Endothelial cell of umbilical vein (primary cell): Measurements from ENCODE around the gene SLC2A6. TPM values are rescaled to one million over a fixed set of nuclear protein-coding genes. Genes with fewer than 3 reads are reported as not detected.
A peak's percentile ranks its signal among the peaks of the same experiment; 100 is the strongest.

Experiments used
- Bru-seq: library from RNA; stranded (reverse); fragments of 400-500 nt; gene quantifications from one replicate; lab custom pipeline; 2021; lab: Mats Ljungman, UMichigan
- BruChase-seq, 2 experiments: library from RNA; stranded (reverse); fragments of 400-500 nt; gene quantifications; one replicate each; lab custom pipeline; 2021; lab: Mats Ljungman, UMichigan
- BruUV-seq: library from RNA; stranded (reverse); fragments of 400-500 nt; replicated peaks from 2 replicates; lab custom pipeline; 2021; lab: Mats Ljungman, UMichigan
- CTCF ChIA-PET: fragments of 300-600, 350-600 bp; sonication (Branson Sonifier 250); formaldehyde crosslinking; loops from one replicate; lab custom pipeline; 2021; ENCODE audit warnings: antibody characterized with exemption, inconsistent platforms; lab: Charles Lee
- POLR2A ChIA-PET: fragments of 300-600, 350-600 bp; sonication (Branson Sonifier 250); formaldehyde crosslinking; loops from one replicate; lab custom pipeline; 2021; ENCODE audit warnings: antibody characterized with exemption, inconsistent platforms; lab: Charles Lee
- DNase-seq: peaks from one replicate; pipeline ENCODE4 v3.0.0-alpha.2; 2011; ENCODE audit warnings: low read depth, low spot score
- FAIRE-seq: peaks from 2 replicates; lab custom pipeline; 2011; peaks lifted over from hg19 to GRCh38; lab: Jason Lieb, UNC
- H2AFZ ChIP-seq: 2 replicates; pipeline ENCODE4 v1.6.0; 2012; ENCODE audit warnings: low read depth, low read length, control low read depth, inconsistent platforms
- H3K27ac ChIP-seq: 2 replicates; pipeline ENCODE4 v1.5.1; 2011; ENCODE audit warnings: low read depth, mild to moderate bottlenecking, control low read depth, low read length, moderate library complexity; ENCODE audit not compliant: insufficient read depth
- H3K27me3 ChIP-seq, 2 experiments: 2 replicates each; pipeline versions ENCODE4 v1.6.0 to v1.6.1; 2011; ENCODE audit warnings: low read length in 2 of 2, mixed read lengths in 1 of 2; ENCODE audit not compliant: control insufficient read depth in 2 of 2, insufficient read depth in 2 of 2
- H3K36me3 ChIP-seq, 2 experiments: 2 replicates in 1 of 2; 3 replicates in 1 of 2; pipeline ENCODE4 v1.5.1; 2011; ENCODE audit warnings: low read length in 2 of 2, mild to moderate bottlenecking in 1 of 2, moderate library complexity in 1 of 2; ENCODE audit not compliant: control insufficient read depth in 2 of 2, insufficient read depth in 2 of 2; ENCODE audit errors: extremely low read depth in 1 of 2
- H3K4me1 ChIP-seq: 3 replicates; pipeline ENCODE4 v1.5.1; 2011; ENCODE audit warnings: mild to moderate bottlenecking, low read length; ENCODE audit not compliant: control insufficient read depth, insufficient read depth; ENCODE audit errors: extremely low read depth
- H3K4me2 ChIP-seq: 2 replicates; pipeline ENCODE4 v1.6.1; 2011; ENCODE audit warnings: low read length, control low read depth, mixed read lengths; ENCODE audit not compliant: insufficient read depth
- H3K4me3 ChIP-seq, 3 experiments: fragments of 200-600 bp in 1 of 3; sonication (generic), shearing (Covaris generic) in 1 of 3; replicated peaks in 1 of 3; 2 replicates each; pipeline ENCODE4 v1.5.1; 2011 to 2016; ENCODE audit warnings: control low read depth in 3 of 3, low read length in 3 of 3, mild to moderate bottlenecking in 2 of 3, inconsistent platforms in 1 of 3, low read depth in 1 of 3, moderate library complexity in 1 of 3; ENCODE audit not compliant: insufficient read depth in 1 of 3
- H3K79me2 ChIP-seq: 2 replicates; pipeline ENCODE4 v1.6.0; 2012; ENCODE audit warnings: low read length, inconsistent platforms; ENCODE audit not compliant: control insufficient read depth, insufficient read depth
- H3K9ac ChIP-seq: replicated peaks from 2 replicates; pipeline ENCODE3; 2011; ENCODE audit warnings: low read length, control low read depth; ENCODE audit not compliant: insufficient read depth; ENCODE audit errors: extremely low read depth
- H3K9me1 ChIP-seq: replicated peaks from 3 replicates; pipeline ENCODE4 v1.6.0; 2011; ENCODE audit warnings: mild to moderate bottlenecking, low read length; ENCODE audit not compliant: control insufficient read depth, insufficient read depth; ENCODE audit errors: extremely low read depth
- H3K9me3 ChIP-seq: replicated peaks from 2 replicates; pipeline ENCODE4 v1.5.1; 2012; ENCODE audit warnings: low read length, inconsistent platforms; ENCODE audit not compliant: control insufficient read depth, insufficient read depth
- H4K20me1 ChIP-seq: replicated peaks from 2 replicates; pipeline ENCODE3; 2011; ENCODE audit warnings: mild to moderate bottlenecking, low read length; ENCODE audit not compliant: control insufficient read depth, insufficient read depth; ENCODE audit errors: extremely low read depth
- CTCF ChIP-seq, 2 donors: IDR thresholded peaks; 1 replicate in 1 of 2; 2 replicates in 1 of 2; pipeline ENCODE4 v1.5.1; 2011; ENCODE audit warnings: low read length in 2 of 2, mild to moderate bottlenecking in 2 of 2, moderate library complexity in 2 of 2, control low read depth in 1 of 2, inconsistent platforms in 1 of 2, low read depth in 1 of 2; ENCODE audit not compliant: insufficient read depth in 1 of 2; ENCODE audit errors: extremely low read depth in 1 of 2
- POLR2A ChIP-seq: IDR thresholded peaks from 2 replicates; pipeline ENCODE4 v1.6.1; 2012; ENCODE audit warnings: low read depth, mild to moderate bottlenecking, control low read depth, low read length
- POLR2AphosphoS5 ChIP-seq: IDR thresholded peaks from 2 replicates; pipeline ENCODE4 v1.6.1; 2012; ENCODE audit warnings: low read depth, mild to moderate bottlenecking, control low read depth, low read length, moderate library complexity; ENCODE audit not compliant: insufficient read depth
- dilution Hi-C: fragments of 300-500 bp; cut with MboI; formaldehyde crosslinking; loops from one replicate; pipeline ENCODE4 v1.15.0; 2019; ENCODE audit warnings: low sequenced_read_pairs; ENCODE audit not compliant: extremely low pct_ligation_motif_present
- intact Hi-C: fragments of 100-400 bp; cut with micrococcal nuclease; formaldehyde crosslinking; loops from one replicate; pipeline ENCODE4 v1.10.0; 2022
- long read RNA-seq: library from polyadenylated mRNA; stranded (forward); transcript quantifications from one replicate; pipeline ENCODE4 v2.0.0, GENCODE V29; 2021
- polyA minus RNA-seq, 3 experiments: library from RNA; depleted of rRNA, polyadenylated mRNA; stranded (reverse); fragments of >200 nt; gene quantifications; 1 replicate in 1 of 3; 2 replicates in 2 of 3; pipeline ENCODE4 v1.2.3, GENCODE V29; 2011
- polyA plus RNA-seq, 4 experiments: library from polyadenylated mRNA; depleted of rRNA in 3 of 4; stranded (reverse) in 3 of 4; unstranded in 1 of 4; fragments of >200 nt; gene quantifications; 2 replicates each; pipeline versions ENCODE4 v1.2.1 to v1.2.3, GENCODE V29; 2011 to 2012; ENCODE audit warnings: missing spikeins in 1 of 4
- total RNA-seq: library from RNA; stranded (reverse); gene quantifications from 2 replicates; pipeline ENCODE4 v1.2.3, GENCODE V29; 2021

Gene SLC2A6
- 35.7 and 39.0 TPM in 2 replicates for total RNA-seq
- 39.6 and 56.1 TPM in 2 replicates for polyA plus RNA-seq
- polyA plus RNA-seq (2011; cell fraction: cytosol; rRNA removed), result 22.2 and 35.3 TPM in 2 replicates
- 30.6 and 37.6 TPM in 2 replicates for polyA plus RNA-seq (2011; cell fraction: nucleus; rRNA removed)
- 28.1 and 30.1 TPM in 2 replicates for polyA plus RNA-seq (2012)
- polyA minus RNA-seq, result 28.7 and 32.0 TPM in 2 replicates
- 19.4 TPM for polyA minus RNA-seq (2011; cell fraction: cytosol; rRNA and poly(A)+ RNA removed)
- 23.5 and 30.4 TPM in 2 replicates for polyA minus RNA-seq (2011; cell fraction: nucleus; rRNA and poly(A)+ RNA removed)
- Bru-seq, nascent RNA, result percentile 62 among the genes with signal in this experiment
- BruChase-seq, experiment 1, labeled RNA remaining after a 6-hour chase, result percentile 57 among the genes with signal in this experiment
- percentile 54 among the genes with signal in this experiment for BruChase-seq, experiment 2, labeled RNA remaining after a 2-hour chase
- long read RNA-seq, transcript SLC2A6-202 (10 exons, 2,528 nt), result major isoform, 87 of 169 reads
- long read RNA-seq, transcript SLC2A6-201 (9 exons, 2,301 nt), result minor isoform, 22 of 169 reads
- long read RNA-seq, partial matches to known transcripts, result 26 of 169 reads
- long read RNA-seq, other reads (novel, unspliced or antisense), result 34 of 169 reads

GRCh38 chr9:133478851-133479711 is at the start of gene SLC2A6:
Gene SLC2A6, minus strand, starts transcription at chr9:133479099. Its CDS starts 40 bp downstream, at chr9:133479059.
- peaks cover 3 to 18% of the 10 kb centered on the region in 2 experiments for H3K36me3 ChIP-seq
- H3K4me3 ChIP-seq, result peak within 1 kb of the TSS; percentile 50 to 73 (median 69)
- peak; percentile 78 for DNase-seq
- no peaks in the 10 kb centered on the region for H3K9me3 ChIP-seq
- H3K4me1 ChIP-seq, result peaks cover 6% of the 10 kb centered on the region
- intact Hi-C loops (loop anchor here (1.0 to 2.0 kb wide), 3 partner anchors 20 to 122 kb away; partner anchors contain the start of genes CACFD1, SURF1 and SURF2), dilution Hi-C loops (no loop called here)
- peak within 1 kb of the TSS; percentile 48 for H3K4me2 ChIP-seq
- H4K20me1 ChIP-seq, result no peaks in the 10 kb centered on the region
- TF ChIP-seq POLR2A (peak; percentile 72), POLR2AphosphoS5 (peak; percentile 89), CTCF (IDR thresholded peaks at IDR 0.05; ENCODE audit: extremely low read depth in 1 of 2, insufficient read depth in 1 of 2, low read depth in 1 of 2, low read length in 2 of 2) (no peak)
- H3K9ac ChIP-seq, result peak within 1 kb of the TSS; percentile 84
- H3K9me1 ChIP-seq, result no peaks in the 10 kb centered on the region
- POLR2A ChIA-PET, result interaction anchor here (0.5 to 2.7 kb wide), 4 partner anchors 19 to 289 kb away, joined by 3 to 8 read pairs (median 4); partner anchors contain the start of genes CACFD1, MED22 and RPL7A
- H3K27ac ChIP-seq, result peak within 1 kb of the TSS; percentile 52
- no peaks in the 10 kb centered on the region for H3K27me3 ChIP-seq
- BruUV-seq, result no TSS peak
- peak; percentile 95 for FAIRE-seq
- peaks cover 8% of the 10 kb centered on the region for H3K79me2 ChIP-seq
- peak within 1 kb of the TSS; percentile 59 for H2AFZ ChIP-seq
- CTCF ChIA-PET, result interaction anchor here (0.8 to 2.1 kb wide), 6 partner anchors 8 to 293 kb away, joined by 3 to 10 read pairs (median 4); no protein-coding TSS in a partner anchor
